Measurements from ENCODE around the gene MIAT. TPM values are rescaled to one million over a fixed set of nuclear protein-coding genes. Genes with fewer than 3 reads are reported as not detected.

The MIAT gene
- polyA plus RNA-seq, 4 donors: 0.27 to 1.3 (median 0.58) TPM; not detected in 1

DNA sequence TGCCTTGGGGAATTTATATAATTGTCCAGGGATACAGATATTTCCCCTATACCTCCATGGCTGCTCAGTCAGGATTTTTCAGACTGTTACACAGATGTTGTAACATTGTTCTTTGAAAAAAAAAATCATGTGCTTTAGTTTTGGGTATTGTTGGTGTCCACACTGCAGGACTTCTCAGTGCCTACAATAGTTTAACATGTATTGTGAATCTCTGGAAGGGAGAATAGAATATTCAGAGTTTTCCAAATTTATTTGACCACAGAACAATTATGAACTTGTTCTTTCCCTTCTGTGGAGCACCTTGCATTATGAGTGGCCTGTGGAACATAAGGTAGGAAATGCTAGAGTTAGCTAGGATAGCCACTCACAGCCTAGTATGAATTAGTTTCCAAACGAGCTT is 21.1 kb upstream of the MIAT start:
- DNase-seq (no peak), FAIRE-seq (no peak)
- H3K27me3 ChIP-seq (ENCODE audit: control insufficient read depth in 3 of 3, insufficient read depth in 3 of 3, low read length in 3 of 3): no peaks in the 10 kb centered on the region
- no peak overlapping the region for H3K27ac ChIP-seq (ENCODE audit: low read depth in 1 of 3, low read length in 2 of 3)
- H3K4me1 ChIP-seq (ENCODE audit: control insufficient read depth in 3 of 3, insufficient read depth in 2 of 3, low read depth in 1 of 3, low read length in 2 of 3): no peaks in the 10 kb centered on the region
- 42 to 59% (median 50%) methylated on average over 1 of the region's 1 CpG for WGBS, 3 donors
- H3K9me3 ChIP-seq (ENCODE audit: control insufficient read depth in 2 of 2, insufficient read depth in 1 of 2, low read depth in 1 of 2, low read length in 1 of 2): no peaks in the 10 kb centered on the region
- no peak overlapping the region for H3K4me3 ChIP-seq (ENCODE audit: low read depth in 1 of 3, low read length in 3 of 3)
- H3K36me3 ChIP-seq (ENCODE audit: control insufficient read depth in 3 of 3, insufficient read depth in 2 of 3, low read depth in 1 of 3, low read length in 3 of 3): no peaks in the 10 kb centered on the region

DNA sequence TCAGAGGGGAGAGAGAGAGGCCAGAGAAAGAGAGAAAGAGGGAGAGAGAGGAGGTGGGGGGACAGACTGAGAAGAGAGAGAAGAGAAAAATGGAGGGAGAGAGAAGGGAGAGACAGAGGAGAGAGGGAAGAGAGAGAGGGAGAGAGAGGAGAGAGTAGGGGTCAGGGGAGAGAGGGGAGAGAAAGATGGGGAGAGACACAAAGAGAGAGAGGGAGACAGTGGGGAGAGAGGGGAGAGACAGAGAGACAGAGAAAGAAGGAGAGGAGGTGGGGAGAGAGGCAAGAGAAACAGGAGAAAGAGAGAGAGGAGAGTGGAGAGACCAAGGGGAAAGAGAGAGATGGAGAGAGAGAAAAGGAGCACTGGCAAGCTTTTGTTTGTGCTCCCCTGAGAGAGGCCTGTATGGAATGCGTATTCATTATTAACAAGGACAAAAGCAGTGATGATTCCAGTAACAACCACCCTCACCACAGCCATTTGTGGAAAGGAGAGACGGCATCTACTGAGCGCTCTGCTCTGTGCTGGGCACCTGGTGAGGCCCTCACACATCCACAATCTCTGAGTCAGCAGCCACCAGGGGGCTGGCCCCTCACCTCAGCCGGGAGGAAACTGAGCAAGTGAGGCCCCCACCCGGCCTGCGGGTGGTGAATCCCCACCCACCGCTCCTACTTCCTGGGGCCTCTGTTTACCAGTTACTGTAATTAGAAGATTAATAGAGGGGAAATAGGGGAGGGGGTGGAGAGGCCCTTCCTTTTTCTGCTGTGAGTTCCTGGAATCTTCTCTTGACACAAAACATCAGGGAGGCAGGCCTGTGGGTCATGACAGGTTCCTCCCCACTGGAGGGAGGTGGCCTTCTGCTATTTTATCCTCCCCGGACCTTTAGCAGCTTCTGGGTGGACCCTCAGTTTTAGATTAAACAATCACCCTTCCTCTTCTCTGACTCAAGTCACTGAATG is 14.6 kb upstream of the MIAT start:
- Histone ChIP-seq H3K27ac (ENCODE audit: low read depth in 1 of 3, low read length in 2 of 3) (peak overlapping the region in 2 of 3 donors; percentile 8 to 46), H3K9me3 (ENCODE audit: control insufficient read depth in 2 of 2, insufficient read depth in 1 of 2, low read depth in 1 of 2, low read length in 1 of 2) (no peaks in the 10 kb centered on the region), H3K36me3 (ENCODE audit: control insufficient read depth in 3 of 3, insufficient read depth in 2 of 3, low read depth in 1 of 3, low read length in 3 of 3) (no peaks in the 10 kb centered on the region), H3K27me3 (ENCODE audit: control insufficient read depth in 3 of 3, insufficient read depth in 3 of 3, low read length in 3 of 3) (peaks cover 0 to 9% (median 0%) of the 10 kb centered on the region in 3 donors), H3K4me3 (ENCODE audit: low read depth in 1 of 3, low read length in 3 of 3) (no peak overlapping the region), H3K4me1 (ENCODE audit: control insufficient read depth in 3 of 3, insufficient read depth in 2 of 3, low read depth in 1 of 3, low read length in 2 of 3) (peaks cover 0 to 12% (median 0%) of the 10 kb centered on the region in 3 donors)
- DNase-seq (peak; percentile 33 to 34), FAIRE-seq (no peak)
- 36 to 53% (median 45%) methylated on average over 8 of the region's 8 CpGs for WGBS, 3 donors

DNA sequence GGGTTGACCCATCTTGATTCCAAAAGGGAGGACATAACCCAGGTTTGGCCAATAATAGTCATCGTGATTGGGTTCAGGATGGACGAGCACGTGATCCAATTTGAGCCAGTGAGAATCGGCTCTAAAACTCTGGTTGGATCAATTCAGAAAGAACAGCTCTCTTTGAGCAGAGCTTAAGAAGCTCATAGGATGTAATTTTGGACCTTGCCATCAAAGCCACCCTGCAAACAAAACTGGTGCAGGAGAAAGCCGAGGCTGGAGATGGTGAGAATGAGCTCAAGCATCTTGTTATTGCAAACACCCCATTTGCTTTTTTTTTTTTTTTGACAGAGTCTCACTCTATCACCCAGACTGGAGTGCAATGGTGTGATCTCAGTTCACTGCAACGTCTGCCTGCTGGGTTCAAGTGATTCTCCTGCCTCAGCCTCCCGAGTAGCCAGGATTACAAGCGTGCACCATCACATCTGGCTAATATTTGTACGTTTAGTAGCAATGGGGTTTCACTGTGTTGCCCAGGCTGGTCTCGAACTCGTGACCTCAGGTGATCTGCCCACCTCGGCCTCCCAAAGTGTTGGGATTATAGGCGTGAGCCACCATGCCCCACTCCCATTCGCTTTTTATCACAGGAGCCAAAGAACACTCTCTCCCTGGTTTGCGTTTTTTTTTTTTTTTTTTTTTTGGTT is 13.8 kb upstream of the MIAT start:
- FAIRE-seq: no peak

DNA sequence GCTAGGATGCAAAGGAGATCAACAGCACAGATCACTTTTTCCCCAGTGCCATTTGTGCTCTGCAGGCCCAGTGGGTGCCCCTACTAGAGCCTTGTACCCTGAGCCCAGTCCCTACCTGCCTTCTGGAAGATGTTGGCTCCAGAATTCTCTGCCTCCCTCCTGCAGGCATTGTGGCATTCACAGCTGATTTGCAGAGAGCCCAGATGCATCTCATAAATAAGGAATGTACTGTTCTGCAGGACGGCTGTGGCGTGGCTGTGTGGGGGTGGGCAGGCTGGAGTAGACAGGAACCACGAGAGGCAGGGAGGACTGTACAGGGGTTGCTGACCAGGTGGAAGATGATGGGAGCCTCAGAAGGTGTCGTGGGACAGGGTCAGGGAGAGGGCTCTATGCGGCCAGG is 11.2 kb upstream of the MIAT start:
- Histone ChIP-seq H3K36me3 (ENCODE audit: control insufficient read depth in 3 of 3, insufficient read depth in 2 of 3, low read depth in 1 of 3, low read length in 3 of 3) (no peaks in the 10 kb centered on the region), H3K4me3 (ENCODE audit: low read depth in 1 of 3, low read length in 3 of 3) (no peak overlapping the region), H3K4me1 (ENCODE audit: control insufficient read depth in 3 of 3, insufficient read depth in 2 of 3, low read depth in 1 of 3, low read length in 2 of 3) (peaks cover 0 to 12% (median 0%) of the 10 kb centered on the region in 3 donors), H3K27ac (ENCODE audit: low read depth in 1 of 3, low read length in 2 of 3) (no peak overlapping the region), H3K27me3 (ENCODE audit: control insufficient read depth in 3 of 3, insufficient read depth in 3 of 3, low read length in 3 of 3) (peaks cover 0 to 30% (median 4%) of the 10 kb centered on the region in 3 donors), H3K9me3 (ENCODE audit: control insufficient read depth in 2 of 2, insufficient read depth in 1 of 2, low read depth in 1 of 2, low read length in 1 of 2) (no peaks in the 10 kb centered on the region)
- no peak for DNase-seq
- no peak for FAIRE-seq
- 52 to 70% (median 67%) methylated on average over 5 of the region's 5 CpGs for WGBS, 3 donors

More for the DNA sequence above, 13.8 kb upstream of the MIAT start:
- H3K4me1 ChIP-seq (ENCODE audit: control insufficient read depth in 3 of 3, insufficient read depth in 2 of 3, low read depth in 1 of 3, low read length in 2 of 3): peaks cover 0 to 12% (median 0%) of the 10 kb centered on the region in 3 donors
- DNase-seq: no peak
- WGBS, 3 donors: 82 to 87% (median 87%) methylated on average over 14 to 15 of the region's 15 CpGs
- no peaks in the 10 kb centered on the region for H3K36me3 ChIP-seq (ENCODE audit: control insufficient read depth in 3 of 3, insufficient read depth in 2 of 3, low read depth in 1 of 3, low read length in 3 of 3)
- peaks cover 0 to 17% (median 0%) of the 10 kb centered on the region in 3 donors for H3K27me3 ChIP-seq (ENCODE audit: control insufficient read depth in 3 of 3, insufficient read depth in 3 of 3, low read length in 3 of 3)
- H3K27ac ChIP-seq (ENCODE audit: low read depth in 1 of 3, low read length in 2 of 3): peak overlapping the region in 1 of 3 donors; percentile 46
- no peak overlapping the region for H3K4me3 ChIP-seq (ENCODE audit: low read depth in 1 of 3, low read length in 3 of 3)
- no peaks in the 10 kb centered on the region for H3K9me3 ChIP-seq (ENCODE audit: control insufficient read depth in 2 of 2, insufficient read depth in 1 of 2, low read depth in 1 of 2, low read length in 1 of 2)

- Histone ChIP-seq H3K9me3 (ENCODE audit: control insufficient read depth in 2 of 2, insufficient read depth in 1 of 2, low read depth in 1 of 2, low read length in 1 of 2) (no peaks in the 10 kb centered on the region), H3K36me3 (ENCODE audit: control insufficient read depth in 3 of 3, insufficient read depth in 2 of 3, low read depth in 1 of 3, low read length in 3 of 3) (no peaks in the 10 kb centered on the region), H3K4me3 (ENCODE audit: low read depth in 1 of 3, low read length in 3 of 3) (no peak overlapping the region), H3K4me1 (ENCODE audit: control insufficient read depth in 3 of 3, insufficient read depth in 2 of 3, low read depth in 1 of 3, low read length in 2 of 3) (peaks cover 0 to 7% (median 0%) of the 10 kb centered on the region in 3 donors), H3K27me3 (ENCODE audit: control insufficient read depth in 3 of 3, insufficient read depth in 3 of 3, low read length in 3 of 3) (peaks cover 0 to 43% (median 4%) of the 10 kb centered on the region in 3 donors), H3K27ac (ENCODE audit: low read depth in 1 of 3, low read length in 2 of 3) (no peak overlapping the region)
- 16 to 25% (median 18%) methylated on average over 17 of the region's 17 CpGs for WGBS, 3 donors
- FAIRE-seq (no peak), DNase-seq (peak in 1 of 2 donors; percentile 20)
Observed at GRCh38 chr22:26648011-26648497, 9.3 kb upstream of the MIAT start.

GRCh38 chr22:26648528-26649388 is 8.6 kb upstream of the MIAT start:
- FAIRE-seq (no peak), DNase-seq (no peak)
- H3K27ac ChIP-seq (ENCODE audit: low read depth in 1 of 3, low read length in 2 of 3): peak overlapping the region in 1 of 3 donors; percentile 23
- no peaks in the 10 kb centered on the region for H3K9me3 ChIP-seq (ENCODE audit: control insufficient read depth in 2 of 2, insufficient read depth in 1 of 2, low read depth in 1 of 2, low read length in 1 of 2)
- H3K36me3 ChIP-seq (ENCODE audit: control insufficient read depth in 3 of 3, insufficient read depth in 2 of 3, low read depth in 1 of 3, low read length in 3 of 3): no peaks in the 10 kb centered on the region
- 74 to 77% (median 76%) methylated on average over 6 of the region's 6 CpGs for WGBS, 3 donors
- no peak overlapping the region for H3K4me3 ChIP-seq (ENCODE audit: low read depth in 1 of 3, low read length in 3 of 3)
- H3K4me1 ChIP-seq (ENCODE audit: control insufficient read depth in 3 of 3, insufficient read depth in 2 of 3, low read depth in 1 of 3, low read length in 2 of 3): peaks cover 0 to 6% (median 0%) of the 10 kb centered on the region in 3 donors
- peaks cover 0 to 45% (median 4%) of the 10 kb centered on the region in 3 donors for H3K27me3 ChIP-seq (ENCODE audit: control insufficient read depth in 3 of 3, insufficient read depth in 3 of 3, low read length in 3 of 3)

GRCh38 chr22:26650722-26651421 is 6.5 kb upstream of the MIAT start:
- no peak for FAIRE-seq
- H3K27me3 ChIP-seq (ENCODE audit: control insufficient read depth in 3 of 3, insufficient read depth in 3 of 3, low read length in 3 of 3): peaks cover 0 to 52% (median 7%) of the 10 kb centered on the region in 3 donors
- WGBS, 3 donors: 66 to 80% (median 76%) methylated on average over 6 of the region's 6 CpGs

More at GRCh38 chr22:26650722-26651421, 6.5 kb upstream of the MIAT start:
- Histone ChIP-seq H3K9me3 (ENCODE audit: control insufficient read depth in 2 of 2, insufficient read depth in 1 of 2, low read depth in 1 of 2, low read length in 1 of 2) (no peaks in the 10 kb centered on the region), H3K27ac (ENCODE audit: low read depth in 1 of 3, low read length in 2 of 3) (no peak overlapping the region), H3K4me3 (ENCODE audit: low read depth in 1 of 3, low read length in 3 of 3) (no peak overlapping the region), H3K4me1 (ENCODE audit: control insufficient read depth in 3 of 3, insufficient read depth in 2 of 3, low read depth in 1 of 3, low read length in 2 of 3) (no peaks in the 10 kb centered on the region), H3K36me3 (ENCODE audit: control insufficient read depth in 3 of 3, insufficient read depth in 2 of 3, low read depth in 1 of 3, low read length in 3 of 3) (no peaks in the 10 kb centered on the region)
- DNase-seq: no peak

All from small intestine (tissue), 7 donors.